ENCODE data around the gene RTF2.
"Not testable (repeated sequence)": the region's sequence is repeated elsewhere in the genome, so short reads cannot be mapped to it uniquely, and the experiment has no call there.

The RTF2 gene

GRCh38 chr20:56554869-56555268 is 86.4 kb downstream of the RTF2 start:
- DNase-seq, result peak; percentile 1

- no peak for DNase-seq
These were observed 90.5 kb downstream of the RTF2 start for GRCh38 chr20:56558968-56559367.

- not testable (repeated sequence) for DNase-seq
These were observed 96.1 kb downstream of the RTF2 start for GRCh38 chr20:56564526-56564925.

GRCh38 chr20:56565511-56565910 is 97.1 kb downstream of the RTF2 start:
- no peak for DNase-seq

- DNase-seq, result peak; percentile 0
These were observed 98.2 kb downstream of the RTF2 start for GRCh38 chr20:56566621-56567020.
